ENCODE data around the gene PRR27. TPM values are rescaled to one million over a fixed set of nuclear protein-coding genes. Genes with fewer than 3 reads are reported as not detected.
A peak's percentile ranks its signal among the peaks of the same experiment; 100 is the strongest.
"Not testable (repeated sequence)": the region's sequence is repeated elsewhere in the genome, so short reads cannot be mapped to it uniquely, and the experiment has no call there.

The PRR27 gene
- total RNA-seq, 6 experiments from 2014 or later, result not detected

- Histone ChIP-seq H3K4me3 (no peak overlapping the region), H3K27me3 (no peaks in the 10 kb centered on the region), H3K27ac (no peak overlapping the region), H3K9me3 (no peaks in the 10 kb centered on the region), H3K36me3 (no peaks in the 10 kb centered on the region), H3K4me1 (no peaks in the 10 kb centered on the region)
- ATAC-seq (no peak), DNase-seq (no peak)
- intact Hi-C loops (cut with DNase I), result no loop called here
- no peak for TF ChIP-seq POLR2A (IDR thresholded peaks at IDR 0.05)
- no peak for TF ChIP-seq CTCF (IDR thresholded peaks at IDR 0.05)
- 82% methylated on average over 2 of the region's 2 CpGs for WGBS (ENCODE audit: insufficient coverage, low coverage, low lambda C conversion rate, missing lambda C conversion rate)
These were observed 43.8 kb downstream of the PRR27 start for GRCh38 chr4:70197842-70198241.

GRCh38 chr4:70203601-70204000, 49.6 kb downstream of the PRR27 start:
- Histone ChIP-seq H3K36me3 (no peaks in the 10 kb centered on the region), H3K27me3 (no peaks in the 10 kb centered on the region), H3K4me1 (peaks cover 0 to 8% (median 0%) of the 10 kb centered on the region in 4 donors), H3K4me3 (no peak overlapping the region), H3K9me3 (no peaks in the 10 kb centered on the region), H3K27ac (no peak overlapping the region)
- no peak for TF ChIP-seq POLR2A (IDR thresholded peaks at IDR 0.05)
- WGBS (ENCODE audit: insufficient coverage, low coverage, low lambda C conversion rate, missing lambda C conversion rate), result 32% methylated on average over 1 of the region's 1 CpG
- intact Hi-C loops (cut with DNase I), result no loop called here
- no peak for DNase-seq
- ATAC-seq, result peak; percentile 74 to 94 (median 85)

- H3K27ac ChIP-seq; intact Hi-C loops (cut with DNase I); H3K4me1 ChIP-seq; H3K9me3 ChIP-seq; H3K4me3 ChIP-seq; H3K27me3 ChIP-seq; H3K36me3 ChIP-seq; ATAC-seq: not testable (repeated sequence)
- 100% methylated on average over 1 of the region's 4 CpGs for WGBS (ENCODE audit: insufficient coverage, low coverage, low lambda C conversion rate, missing lambda C conversion rate)
- DNase-seq, result peak in 1 of 3 donors; percentile 19
These were observed 58.7 kb downstream of the PRR27 start for GRCh38 chr4:70212752-70213151.

Other genes starting within 250 kb of the PRR27 start
- not detected for gene CSN1S1, start 223.2 kb upstream of the PRR27 start, total RNA-seq
- gene CSN2, start 188.5 kb upstream of the PRR27 start, total RNA-seq, result not detected
- gene STATH, start 158.3 kb upstream of the PRR27 start, total RNA-seq, result not detected
- not detected for gene HTN3, start 125.8 kb upstream of the PRR27 start, total RNA-seq
- gene HTN1, start 103.8 kb upstream of the PRR27 start, total RNA-seq, result not detected
- not detected for gene ODAM, start 41.5 kb downstream of the PRR27 start, total RNA-seq
- not detected for gene FDCSP, start 71.9 kb downstream of the PRR27 start, total RNA-seq
- gene CSN3, start 88.4 kb downstream of the PRR27 start, total RNA-seq, result not detected
- gene CABS1, start 180.7 kb downstream of the PRR27 start, total RNA-seq, result not detected
- not detected for gene SMR3A, start 206.5 kb downstream of the PRR27 start, total RNA-seq
- not detected for gene SMR3B, start 228.9 kb downstream of the PRR27 start, total RNA-seq
- 1 to 10 TPM in 1 of 6 experiments, under 1 TPM in 2, not detected in 3; 0.48 to 1.3 (median 0.53) TPM for gene OPRPN, start 243.7 kb downstream of the PRR27 start, total RNA-seq

Data from right lobe of liver (tissue), 6 donors.